ENCODE measurements around the gene LGALS12.

GRCh38 chr11:63472372-63472771 is 33.5 kb upstream of the LGALS12 start:
- TF ChIP-seq CTCF (IDR thresholded peaks at IDR 0.05; ENCODE audit: low read depth, low read length) = no peak
- no peak for TF ChIP-seq EZH2phosphoT487 (IDR thresholded peaks at IDR 0.05; ENCODE audit: low read depth)

Data from OCI-LY3 (cell line).